ENCODE results near the gene HIVEP3.

Gene HIVEP3

GRCh38 chr1:41655632-41656031 is 263.1 kb downstream of the HIVEP3 start:
- Histone ChIP-seq H2BK120ac (ENCODE audit: low read depth, low read length) (no peak overlapping the region), H3K4me3 (ENCODE audit: low read length) (no peak overlapping the region), H3K4me1 (ENCODE audit: control insufficient read depth, low read depth, low read length) (no peaks in the 10 kb centered on the region), H3K9ac (ENCODE audit: low read length) (no peak overlapping the region), H2BK15ac (replicated peaks; ENCODE audit: low read depth) (no peak overlapping the region), H3K4me2 (ENCODE audit: low read length) (no peak overlapping the region), H3K27ac (ENCODE audit: low read depth, low read length) (no peak overlapping the region), H2AK5ac (ENCODE audit: low read length) (no peak overlapping the region), H2BK5ac (ENCODE audit: low read length) (no peak overlapping the region), H4K5ac (ENCODE audit: low read length) (no peak overlapping the region), H3K56ac (ENCODE audit: low read length) (no peak overlapping the region), H3K79me1 (ENCODE audit: low read length) (no peaks in the 10 kb centered on the region), H3K18ac (ENCODE audit: low read length) (no peak overlapping the region), H3K36me3 (ENCODE audit: control insufficient read depth, insufficient read depth, low read length) (no peaks in the 10 kb centered on the region), H4K8ac (ENCODE audit: low read depth, low read length) (no peak overlapping the region), H3K79me2 (ENCODE audit: control insufficient read depth, insufficient read depth, low read length) (no peaks in the 10 kb centered on the region), H3K27me3 (ENCODE audit: insufficient read depth, low read length, poor library complexity) (peaks cover 3% of the 10 kb centered on the region), H3K23ac (ENCODE audit: low read length) (no peak overlapping the region), H3K4ac (ENCODE audit: low read depth, low read length) (no peak overlapping the region)
- WGBS (ENCODE audit: extremely low coverage, insufficient coverage, low lambda C conversion rate) = no CpG with 5 or more reads among the region's 3 CpGs
- no peak for DNase-seq

GRCh38 chr1:41653574-41653973 is 265.1 kb downstream of the HIVEP3 start:
- H4K8ac ChIP-seq (ENCODE audit: low read depth, low read length) = no peak overlapping the region
- no peak overlapping the region for H2BK15ac ChIP-seq (replicated peaks; ENCODE audit: low read depth)
- no peak overlapping the region for H3K9ac ChIP-seq (ENCODE audit: low read length)
- no peak overlapping the region for H2BK120ac ChIP-seq (ENCODE audit: low read depth, low read length)
- no peaks in the 10 kb centered on the region for H3K27me3 ChIP-seq (ENCODE audit: insufficient read depth, low read length, poor library complexity)
- H3K23ac ChIP-seq (ENCODE audit: low read length) = no peak overlapping the region
- H3K27ac ChIP-seq (ENCODE audit: low read depth, low read length) = no peak overlapping the region
- no peak overlapping the region for H3K4me3 ChIP-seq (ENCODE audit: low read length)
- H3K36me3 ChIP-seq (ENCODE audit: control insufficient read depth, insufficient read depth, low read length) = no peaks in the 10 kb centered on the region
- H3K4ac ChIP-seq (ENCODE audit: low read depth, low read length) = no peak overlapping the region
- H2BK5ac ChIP-seq (ENCODE audit: low read length) = no peak overlapping the region
- no peak overlapping the region for H3K56ac ChIP-seq (ENCODE audit: low read length)
- H3K18ac ChIP-seq (ENCODE audit: low read length) = no peak overlapping the region
- no peak overlapping the region for H3K4me2 ChIP-seq (ENCODE audit: low read length)
- peaks cover 3% of the 10 kb centered on the region for H3K4me1 ChIP-seq (ENCODE audit: control insufficient read depth, low read depth, low read length)
- no peaks in the 10 kb centered on the region for H3K79me2 ChIP-seq (ENCODE audit: control insufficient read depth, insufficient read depth, low read length)
- H3K79me1 ChIP-seq (ENCODE audit: low read length) = no peaks in the 10 kb centered on the region
- no peak for DNase-seq
- H4K5ac ChIP-seq (ENCODE audit: low read length) = no peak overlapping the region
- no CpG with 5 or more reads among the region's 3 CpGs for WGBS (ENCODE audit: extremely low coverage, insufficient coverage, low lambda C conversion rate)
- H2AK5ac ChIP-seq (ENCODE audit: low read length) = no peak overlapping the region

- no peak overlapping the region for H3K4me3 ChIP-seq (ENCODE audit: low read length)
- H3K4me1 ChIP-seq (ENCODE audit: control insufficient read depth, low read depth, low read length) = peaks cover 3% of the 10 kb centered on the region
- no peaks in the 10 kb centered on the region for H3K79me1 ChIP-seq (ENCODE audit: low read length)
- H3K4ac ChIP-seq (ENCODE audit: low read depth, low read length) = no peak overlapping the region
- no peak overlapping the region for H2BK5ac ChIP-seq (ENCODE audit: low read length)
- no peak overlapping the region for H3K23ac ChIP-seq (ENCODE audit: low read length)
- no peak overlapping the region for H4K5ac ChIP-seq (ENCODE audit: low read length)
- DNase-seq = no peak
- H3K27me3 ChIP-seq (ENCODE audit: insufficient read depth, low read length, poor library complexity) = no peaks in the 10 kb centered on the region
- no peaks in the 10 kb centered on the region for H3K36me3 ChIP-seq (ENCODE audit: control insufficient read depth, insufficient read depth, low read length)
- H4K8ac ChIP-seq (ENCODE audit: low read depth, low read length) = no peak overlapping the region
- H3K79me2 ChIP-seq (ENCODE audit: control insufficient read depth, insufficient read depth, low read length) = no peaks in the 10 kb centered on the region
- H2AK5ac ChIP-seq (ENCODE audit: low read length) = no peak overlapping the region
- H2BK120ac ChIP-seq (ENCODE audit: low read depth, low read length) = no peak overlapping the region
- H3K27ac ChIP-seq (ENCODE audit: low read depth, low read length) = no peak overlapping the region
- no peak overlapping the region for H3K56ac ChIP-seq (ENCODE audit: low read length)
- H2BK15ac ChIP-seq (replicated peaks; ENCODE audit: low read depth) = no peak overlapping the region
- no peak overlapping the region for H3K18ac ChIP-seq (ENCODE audit: low read length)
- no peak overlapping the region for H3K9ac ChIP-seq (ENCODE audit: low read length)
- H3K4me2 ChIP-seq (ENCODE audit: low read length) = no peak overlapping the region
- WGBS (ENCODE audit: extremely low coverage, insufficient coverage, low lambda C conversion rate) = no CpG with 5 or more reads among the region's 11 CpGs
Observed at GRCh38 chr1:41652384-41653265, 266.1 kb downstream of the HIVEP3 start.

- H3K56ac ChIP-seq (ENCODE audit: low read length) = no peak overlapping the region
- no peak for DNase-seq
Observed at GRCh38 chr1:41650028-41650880, 268.5 kb downstream of the HIVEP3 start.

GRCh38 chr1:41649396-41650027 is 269.2 kb downstream of the HIVEP3 start:
- no peak overlapping the region for H3K9ac ChIP-seq (ENCODE audit: low read length)
- no peak overlapping the region for H3K4me2 ChIP-seq (ENCODE audit: low read length)
- no peaks in the 10 kb centered on the region for H3K36me3 ChIP-seq (ENCODE audit: control insufficient read depth, insufficient read depth, low read length)
- no peak for DNase-seq
- no peak overlapping the region for H4K8ac ChIP-seq (ENCODE audit: low read depth, low read length)
- no peak overlapping the region for H2BK120ac ChIP-seq (ENCODE audit: low read depth, low read length)
- no peak overlapping the region for H3K23ac ChIP-seq (ENCODE audit: low read length)
- H3K27ac ChIP-seq (ENCODE audit: low read depth, low read length) = no peak overlapping the region
- H3K4me1 ChIP-seq (ENCODE audit: control insufficient read depth, low read depth, low read length) = peaks cover 3% of the 10 kb centered on the region
- H3K56ac ChIP-seq (ENCODE audit: low read length) = no peak overlapping the region
- no peak overlapping the region for H3K18ac ChIP-seq (ENCODE audit: low read length)
- H3K4ac ChIP-seq (ENCODE audit: low read depth, low read length) = no peak overlapping the region
- no peak overlapping the region for H2BK15ac ChIP-seq (replicated peaks; ENCODE audit: low read depth)
- H2AK5ac ChIP-seq (ENCODE audit: low read length) = no peak overlapping the region
- no peak overlapping the region for H2BK5ac ChIP-seq (ENCODE audit: low read length)
- no peaks in the 10 kb centered on the region for H3K27me3 ChIP-seq (ENCODE audit: insufficient read depth, low read length, poor library complexity)
- no peaks in the 10 kb centered on the region for H3K79me1 ChIP-seq (ENCODE audit: low read length)
- no peaks in the 10 kb centered on the region for H3K79me2 ChIP-seq (ENCODE audit: control insufficient read depth, insufficient read depth, low read length)
- no CpG with 5 or more reads among the region's 9 CpGs for WGBS (ENCODE audit: extremely low coverage, insufficient coverage, low lambda C conversion rate)
- peak overlapping the region; percentile 65 for H4K5ac ChIP-seq (ENCODE audit: low read length)
- no peak overlapping the region for H3K4me3 ChIP-seq (ENCODE audit: low read length)

More at GRCh38 chr1:41650028-41650880, 268.5 kb downstream of the HIVEP3 start:
- no peak overlapping the region for H3K4me3 ChIP-seq (ENCODE audit: low read length)
- peaks cover 3% of the 10 kb centered on the region for H3K4me1 ChIP-seq (ENCODE audit: control insufficient read depth, low read depth, low read length)
- H3K4ac ChIP-seq (ENCODE audit: low read depth, low read length) = no peak overlapping the region
- no peak overlapping the region for H2AK5ac ChIP-seq (ENCODE audit: low read length)
- H3K27me3 ChIP-seq (ENCODE audit: insufficient read depth, low read length, poor library complexity) = no peaks in the 10 kb centered on the region
- H3K36me3 ChIP-seq (ENCODE audit: control insufficient read depth, insufficient read depth, low read length) = no peaks in the 10 kb centered on the region
- H3K23ac ChIP-seq (ENCODE audit: low read length) = no peak overlapping the region
- no peak overlapping the region for H2BK120ac ChIP-seq (ENCODE audit: low read depth, low read length)
- H3K4me2 ChIP-seq (ENCODE audit: low read length) = no peak overlapping the region
- no CpG with 5 or more reads among the region's 11 CpGs for WGBS (ENCODE audit: extremely low coverage, insufficient coverage, low lambda C conversion rate)
- no peak overlapping the region for H3K18ac ChIP-seq (ENCODE audit: low read length)
- no peak overlapping the region for H3K9ac ChIP-seq (ENCODE audit: low read length)
- no peaks in the 10 kb centered on the region for H3K79me2 ChIP-seq (ENCODE audit: control insufficient read depth, insufficient read depth, low read length)
- no peak overlapping the region for H4K8ac ChIP-seq (ENCODE audit: low read depth, low read length)
- no peak overlapping the region for H2BK5ac ChIP-seq (ENCODE audit: low read length)
- H2BK15ac ChIP-seq (replicated peaks; ENCODE audit: low read depth) = no peak overlapping the region
- no peak overlapping the region for H4K5ac ChIP-seq (ENCODE audit: low read length)
- H3K79me1 ChIP-seq (ENCODE audit: low read length) = no peaks in the 10 kb centered on the region
- no peak overlapping the region for H3K27ac ChIP-seq (ENCODE audit: low read depth, low read length)
